Measurements from ENCODE around the gene MX1. TPM values are rescaled to one million over a fixed set of nuclear protein-coding genes. Genes with fewer than 3 reads are reported as not detected.
A peak's percentile ranks its signal among the peaks of the same experiment; 100 is the strongest.

MX1 gene
- total and polyA plus RNA-seq, 2 of the 13 experiments (the other 11 are each of a cell fraction or from before 2014, with no cell fraction given), result 2.6 to 5.8 TPM

GRCh38 chr21:41506611-41507520, 80.8 kb downstream of the MX1 start (continued):
- TF ChIP-seq ZNF609 (CRISPR knock-in tag; IDR thresholded peaks at IDR 0.05; ENCODE audit: borderline replicate concordance) (no peak), YEATS2 (CRISPR knock-in tag; IDR thresholded peaks at IDR 0.05; ENCODE audit: borderline replicate concordance) (no peak), RORA (CRISPR knock-in tag; IDR thresholded peaks at IDR 0.05) (no peak), ZNF550 (CRISPR knock-in tag; IDR thresholded peaks at IDR 0.05; ENCODE audit: borderline replicate concordance) (no peak), ZNF800 (CRISPR knock-in tag; IDR thresholded peaks at IDR 0.05) (peak; percentile 93), ATAD3A (CRISPR knock-in tag; IDR thresholded peaks at IDR 0.05) (no peak), THRA (CRISPR knock-in tag; IDR thresholded peaks at IDR 0.05; ENCODE audit: borderline replicate concordance) (no peak), NR1H2 (CRISPR knock-in tag; IDR thresholded peaks at IDR 0.05; ENCODE audit: borderline replicate concordance, low read depth) (no peak), CENPBD1 (CRISPR knock-in tag; IDR thresholded peaks at IDR 0.05; ENCODE audit: borderline replicate concordance, low read depth) (no peak), ZNF687 (CRISPR knock-in tag; IDR thresholded peaks at IDR 0.05) (0 out of 2 replicates have a peak, but pooled peaks have one; percentile 13), IRX3 (CRISPR knock-in tag; IDR thresholded peaks at IDR 0.05; ENCODE audit: borderline replicate concordance, low read depth) (no peak), ZNF263 (CRISPR knock-in tag; IDR thresholded peaks at IDR 0.05) (0 out of 2 replicates have a peak, but pooled peaks have one; percentile 19), MYC (CRISPR knock-in tag; IDR thresholded peaks at IDR 0.05; ENCODE audit: borderline replicate concordance) (no peak), KLF15 (CRISPR knock-in tag; IDR thresholded peaks at IDR 0.05; ENCODE audit: borderline replicate concordance) (no peak)

All from HepG2 (cell line).